Testis (tissue), 3 donors: Measurements from ENCODE around the gene MBNL3. TPM values are rescaled to one million over a fixed set of nuclear protein-coding genes. Genes with fewer than 3 reads are reported as not detected.

Experiments used
- DNase-seq: peaks from one replicate; pipeline ENCODE4 v3.0.0-alpha.2; 2019
- H3K27ac ChIP-seq, 2 donors: fragments of 200-600 bp; sonication (generic); one replicate each; pipeline ENCODE4 v1.5.1; 2019
- H3K27me3 ChIP-seq: fragments of 200-600 bp; sonication (generic); one replicate; pipeline ENCODE4 v1.5.1; 2019
- H3K36me3 ChIP-seq: fragments of 200-600 bp; sonication (generic); one replicate; pipeline ENCODE4 v1.5.1; 2017; ENCODE audit warnings: low read depth; ENCODE audit errors: missing control alignments
- H3K4me1 ChIP-seq: fragments of 200-600 bp; sonication (generic); one replicate; pipeline ENCODE4 v1.5.1; 2019
- H3K4me3 ChIP-seq, 2 donors: fragments of 200-600 bp; sonication (generic); one replicate each; pipeline ENCODE4 v1.5.1; 2017 to 2019
- H3K9me3 ChIP-seq: fragments of 200-600 bp; sonication (generic); one replicate; pipeline ENCODE4 v1.5.1; 2017
- POLR2A ChIP-seq: fragments of 450-650 bp; IDR thresholded peaks from one replicate; pipeline ENCODE4 v1.6.1; 2017; ENCODE audit warnings: antibody characterized with exemption, mild to moderate bottlenecking, moderate library complexity
- WGBS, 2 donors: methylation state at CpG; one replicate each; pipeline ENCODE4 v1.1.5; 2018; 5-methylcytosine and 5-hydroxymethylcytosine counted together
- intact Hi-C: fragments of 100-400 bp; cut with DNase I; formaldehyde crosslinking; loops from one replicate; pipeline ENCODE4 v1.15.1; 2023; ENCODE audit warnings: low total_unique reads
- polyA plus RNA-seq: library from polyadenylated mRNA; stranded (reverse); fragments of 350-450 nt; fragmentation: Illumina TruSeq; extraction: RNeasy Lipid Tissue Mini Kit (QIAGEN cat#74804); gene quantifications from one replicate; pipeline ENCODE4 v1.2.3, GENCODE V29; 2014; ENCODE audit warnings: low read depth, low replicate concordance; ENCODE audit not compliant: insufficient read depth
- total RNA-seq, 2 donors: library from RNA; depleted of rRNA; stranded (reverse); fragments of >200 nt; gene quantifications; one replicate each; pipeline ENCODE4 v1.2.3, GENCODE V29; 2016
- TF ChIP-seq, protein P1 (sequence below), 3 experiments: fragments of 450-650 bp in 2 of 3; fragments of 200-600 bp in 1 of 3; sonication (generic) in 1 of 3; IDR thresholded peaks; one replicate each; pipeline ENCODE4 v1.5.1; 2016 to 2019; ENCODE audit warnings: antibody characterized with exemption in 3 of 3, mild to moderate bottlenecking in 2 of 3, moderate library complexity in 1 of 3

Gene MBNL3
- total and polyA plus RNA-seq, 3 donors from 2014 or later, result 86.5 to 319 (median 175) TPM

DNA sequence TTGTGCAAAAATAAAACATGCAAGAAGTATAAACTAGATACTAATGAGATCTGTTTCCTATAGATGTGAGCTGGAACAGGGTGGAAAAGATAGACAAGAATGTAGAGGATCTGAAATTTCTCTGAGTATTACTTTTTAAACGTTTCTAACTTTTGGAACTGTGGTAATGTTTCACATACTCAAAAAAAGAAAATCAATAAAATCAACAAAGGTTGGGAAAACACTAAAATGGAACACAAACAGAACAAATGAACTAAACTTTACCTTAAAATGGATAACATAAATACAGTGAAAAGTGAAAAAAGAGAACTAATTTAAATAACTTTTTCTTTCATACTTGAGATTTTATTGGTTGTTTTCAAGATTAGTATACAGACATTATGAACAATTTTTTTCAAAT lies 32.0 kb upstream of the MBNL3 start:
- Histone ChIP-seq H3K4me3 (no peak overlapping the region), H3K4me1 (no peaks in the 10 kb centered on the region), H3K36me3 (no peaks in the 10 kb centered on the region), H3K27me3 (no peaks in the 10 kb centered on the region), H3K27ac (no peak overlapping the region), H3K9me3 (no peaks in the 10 kb centered on the region)
- TF ChIP-seq, protein P1, sequence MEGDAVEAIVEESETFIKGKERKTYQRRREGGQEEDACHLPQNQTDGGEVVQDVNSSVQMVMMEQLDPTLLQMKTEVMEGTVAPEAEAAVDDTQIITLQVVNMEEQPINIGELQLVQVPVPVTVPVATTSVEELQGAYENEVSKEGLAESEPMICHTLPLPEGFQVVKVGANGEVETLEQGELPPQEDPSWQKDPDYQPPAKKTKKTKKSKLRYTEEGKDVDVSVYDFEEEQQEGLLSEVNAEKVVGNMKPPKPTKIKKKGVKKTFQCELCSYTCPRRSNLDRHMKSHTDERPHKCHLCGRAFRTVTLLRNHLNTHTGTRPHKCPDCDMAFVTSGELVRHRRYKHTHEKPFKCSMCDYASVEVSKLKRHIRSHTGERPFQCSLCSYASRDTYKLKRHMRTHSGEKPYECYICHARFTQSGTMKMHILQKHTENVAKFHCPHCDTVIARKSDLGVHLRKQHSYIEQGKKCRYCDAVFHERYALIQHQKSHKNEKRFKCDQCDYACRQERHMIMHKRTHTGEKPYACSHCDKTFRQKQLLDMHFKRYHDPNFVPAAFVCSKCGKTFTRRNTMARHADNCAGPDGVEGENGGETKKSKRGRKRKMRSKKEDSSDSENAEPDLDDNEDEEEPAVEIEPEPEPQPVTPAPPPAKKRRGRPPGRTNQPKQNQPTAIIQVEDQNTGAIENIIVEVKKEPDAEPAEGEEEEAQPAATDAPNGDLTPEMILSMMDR (IDR thresholded peaks at IDR 0.05), result no peak
- no peak for TF ChIP-seq POLR2A
- intact Hi-C loops, result no loop called here
- no peak for DNase-seq
- WGBS, 2 donors, result 71 to 79% methylated on average over 1 of the region's 1 CpG

DNA sequence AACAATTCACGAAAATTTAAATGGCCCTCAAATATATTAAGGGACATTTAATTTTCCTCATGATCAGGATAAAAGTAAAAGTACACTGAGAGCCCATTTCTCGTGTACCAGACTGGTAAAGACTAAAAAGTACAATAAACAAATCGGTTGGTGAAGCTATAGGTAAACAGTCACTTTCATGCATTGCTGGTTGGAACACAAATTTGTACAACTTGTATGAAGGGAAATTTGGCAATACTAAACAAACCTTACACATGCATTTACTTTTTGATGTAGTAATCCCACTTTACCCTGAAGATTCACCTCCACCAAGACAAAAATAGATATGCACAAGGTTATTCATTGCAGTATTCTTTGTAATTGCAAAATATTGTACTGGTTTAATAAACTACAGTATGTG lies 31.4 kb upstream of the MBNL3 start:
- Histone ChIP-seq H3K36me3 (no peaks in the 10 kb centered on the region), H3K27me3 (no peaks in the 10 kb centered on the region), H3K4me3 (no peak overlapping the region), H3K27ac (no peak overlapping the region), H3K9me3 (no peaks in the 10 kb centered on the region), H3K4me1 (no peaks in the 10 kb centered on the region)
- TF ChIP-seq, protein P1 (IDR thresholded peaks at IDR 0.05), result no peak
- no peak for TF ChIP-seq POLR2A
- 84 to 94% methylated on average over 3 of the region's 3 CpGs for WGBS, 2 donors
- no peak for DNase-seq
- intact Hi-C loops, result no loop called here

DNA sequence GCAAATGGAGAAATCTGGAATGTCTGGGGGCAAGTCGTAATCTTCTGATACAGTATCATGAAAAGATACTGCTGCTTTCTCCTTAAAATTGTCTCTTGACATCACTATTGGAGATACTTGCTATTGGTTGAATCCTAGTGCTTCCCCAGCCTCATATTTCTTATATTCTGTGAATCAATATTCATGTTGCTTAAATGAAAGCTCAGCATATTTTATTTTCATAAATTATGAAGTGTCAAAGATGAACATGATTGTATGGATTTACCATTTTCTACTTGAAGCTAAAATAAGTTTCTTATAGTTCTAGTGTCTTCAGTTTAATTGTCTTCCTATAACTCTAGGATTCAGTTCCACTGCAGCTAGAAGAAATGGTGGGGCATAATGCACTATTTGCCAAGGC lies 29.6 kb upstream of the MBNL3 start:
- DNase-seq, result no peak
- intact Hi-C loops, result no loop called here
- WGBS, 2 donors, result 70 to 79% methylated on average over 1 of the region's 1 CpG
- Histone ChIP-seq H3K4me1 (no peaks in the 10 kb centered on the region), H3K4me3 (no peak overlapping the region), H3K27me3 (no peaks in the 10 kb centered on the region), H3K36me3 (no peaks in the 10 kb centered on the region), H3K27ac (no peak overlapping the region), H3K9me3 (no peaks in the 10 kb centered on the region)
- TF ChIP-seq, protein P1 (IDR thresholded peaks at IDR 0.05), result no peak
- TF ChIP-seq POLR2A, result no peak

DNA sequence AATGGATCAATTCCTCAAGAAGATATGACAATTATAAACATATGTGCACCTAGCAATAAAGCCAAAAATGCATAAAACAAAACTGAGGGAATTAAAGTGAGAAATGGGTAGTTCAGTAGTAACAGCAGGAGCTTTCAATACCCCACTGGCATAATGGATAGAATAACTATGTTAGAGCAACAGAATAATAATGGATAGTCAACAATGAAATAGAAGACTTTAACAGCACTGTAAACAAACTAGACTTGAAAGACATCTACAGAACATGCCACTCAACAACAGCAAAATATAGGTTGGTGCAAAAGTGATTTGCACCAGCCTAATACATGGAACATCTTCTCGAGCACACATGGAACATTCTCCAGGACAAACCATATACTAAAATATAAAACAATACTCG lies 20.0 kb upstream of the MBNL3 start:
- TF ChIP-seq POLR2A, result no peak
- TF ChIP-seq, protein P1 (IDR thresholded peaks at IDR 0.05), result no peak
- no peak for DNase-seq
- no peaks in the 10 kb centered on the region for H3K4me1 ChIP-seq
- no peak overlapping the region for H3K4me3 ChIP-seq
- no peaks in the 10 kb centered on the region for H3K27me3 ChIP-seq
- H3K27ac ChIP-seq, result no peak overlapping the region
- H3K9me3 ChIP-seq, result no peaks in the 10 kb centered on the region
- 89 to 100% methylated on average over 1 to 2 of the region's 2 CpGs for WGBS, 2 donors
- intact Hi-C loops, result no loop called here
- no peaks in the 10 kb centered on the region for H3K36me3 ChIP-seq

DNA sequence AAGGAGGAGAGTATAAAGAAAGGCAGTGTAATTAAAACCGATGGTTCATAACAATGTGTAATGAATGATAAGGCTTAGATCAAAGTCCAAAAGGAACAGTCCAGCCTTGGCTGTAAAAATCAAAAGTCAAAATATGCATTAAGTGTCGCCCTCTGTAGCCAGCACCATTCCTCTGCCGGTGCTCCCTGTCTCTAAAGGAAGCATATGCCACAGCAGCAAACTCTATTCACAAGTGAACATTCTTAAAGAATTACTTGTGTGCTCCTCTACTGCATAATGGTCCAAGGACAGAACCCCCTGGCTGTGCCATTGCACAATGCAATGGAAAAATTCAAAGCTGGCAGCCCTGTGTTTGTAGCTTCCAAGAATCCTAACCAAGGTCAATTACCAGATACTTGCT lies 16.3 kb upstream of the MBNL3 start:
- Histone ChIP-seq H3K27ac (no peak overlapping the region), H3K4me1 (no peaks in the 10 kb centered on the region), H3K36me3 (no peaks in the 10 kb centered on the region), H3K27me3 (no peaks in the 10 kb centered on the region), H3K9me3 (no peaks in the 10 kb centered on the region), H3K4me3 (no peak overlapping the region)
- TF ChIP-seq POLR2A, result no peak
- TF ChIP-seq, protein P1 (IDR thresholded peaks at IDR 0.05), result peak in 1 of 3 experiments; percentile 14
- DNase-seq, result peak; percentile 23
- intact Hi-C loops, result no loop called here
- WGBS, 2 donors, result 24 to 25% methylated on average over 3 of the region's 3 CpGs
